ENCODE data around the gene AKR7A3.

DNA sequence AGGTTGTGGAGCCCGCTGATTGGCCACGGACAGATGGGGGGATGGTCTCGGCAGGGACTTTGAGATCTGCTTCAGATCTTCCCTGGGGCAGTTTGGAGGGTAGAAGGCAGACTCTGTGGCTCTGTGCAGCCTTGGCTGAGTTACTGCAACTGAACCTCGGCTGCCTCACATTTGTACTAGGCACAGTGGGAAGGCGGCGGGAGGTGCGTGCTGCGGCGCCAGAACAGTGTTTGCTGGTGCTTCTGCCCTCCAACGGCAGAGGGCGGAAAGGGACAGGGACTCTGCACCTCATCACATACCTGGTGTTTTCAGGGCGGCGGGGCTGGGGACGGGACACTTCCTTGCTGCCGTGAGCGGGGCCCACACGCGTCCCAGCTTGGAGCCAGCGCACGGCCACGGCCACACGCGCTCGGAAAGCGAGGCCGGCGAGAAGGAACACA is 49.8 kb upstream of the AKR7A3 start:
- TF ChIP-seq, protein P1, sequence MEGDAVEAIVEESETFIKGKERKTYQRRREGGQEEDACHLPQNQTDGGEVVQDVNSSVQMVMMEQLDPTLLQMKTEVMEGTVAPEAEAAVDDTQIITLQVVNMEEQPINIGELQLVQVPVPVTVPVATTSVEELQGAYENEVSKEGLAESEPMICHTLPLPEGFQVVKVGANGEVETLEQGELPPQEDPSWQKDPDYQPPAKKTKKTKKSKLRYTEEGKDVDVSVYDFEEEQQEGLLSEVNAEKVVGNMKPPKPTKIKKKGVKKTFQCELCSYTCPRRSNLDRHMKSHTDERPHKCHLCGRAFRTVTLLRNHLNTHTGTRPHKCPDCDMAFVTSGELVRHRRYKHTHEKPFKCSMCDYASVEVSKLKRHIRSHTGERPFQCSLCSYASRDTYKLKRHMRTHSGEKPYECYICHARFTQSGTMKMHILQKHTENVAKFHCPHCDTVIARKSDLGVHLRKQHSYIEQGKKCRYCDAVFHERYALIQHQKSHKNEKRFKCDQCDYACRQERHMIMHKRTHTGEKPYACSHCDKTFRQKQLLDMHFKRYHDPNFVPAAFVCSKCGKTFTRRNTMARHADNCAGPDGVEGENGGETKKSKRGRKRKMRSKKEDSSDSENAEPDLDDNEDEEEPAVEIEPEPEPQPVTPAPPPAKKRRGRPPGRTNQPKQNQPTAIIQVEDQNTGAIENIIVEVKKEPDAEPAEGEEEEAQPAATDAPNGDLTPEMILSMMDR (IDR thresholded peaks at IDR 0.05), result peak in 3 of 7 experiments; percentile 25 to 53 (median 45)
- TF ChIP-seq POLR2A (IDR thresholded peaks at IDR 0.05), result no peak

All from body of pancreas (tissue), 4 donors.